HepG2 (cell line): ENCODE results near the gene PPP1R12A. TPM values are rescaled to one million over a fixed set of nuclear protein-coding genes. Genes with fewer than 3 reads are reported as not detected.

Experiments used
- ARID3A ChIP-seq: IDR thresholded peaks from 2 replicates; pipeline ENCODE4 v1.6.1; 2012; ENCODE audit warnings: low read depth, low read length, improper control_type of control experiment
- CHD2 ChIP-seq: IDR thresholded peaks from 2 replicates; pipeline ENCODE4 v1.6.1; 2011; ENCODE audit warnings: low read depth, low read length, improper control_type of control experiment
- ELF4 ChIP-seq: sonication (generic); formaldehyde crosslinking; IDR thresholded peaks from 2 replicates; pipeline ENCODE4 v1.5.0; 2020; ENCODE audit warnings: missing genetic modification reagents, mild to moderate bottlenecking, moderate library complexity, borderline replicate concordance
- HNF1A ChIP-seq, 2 experiments: sonication (generic) in 1 of 2; formaldehyde crosslinking in 1 of 2; IDR thresholded peaks; 2 replicates each; pipeline versions ENCODE4 v1.4.0 to v1.6.1; 2016 to 2020; ENCODE audit warnings: borderline replicate concordance in 1 of 2, low read depth in 1 of 2, mild to moderate bottlenecking in 1 of 2, missing genetic modification reagents in 1 of 2
- HOXA9 ChIP-seq: sonication (generic); formaldehyde crosslinking; IDR thresholded peaks from 2 replicates; pipeline ENCODE4 v1.8.1; 2022; ENCODE audit warnings: missing genetic modification reagents, mild to moderate bottlenecking, moderate library complexity, borderline replicate concordance
- MIER3 ChIP-seq: IDR thresholded peaks from 2 replicates; pipeline ENCODE4 v1.6.1; 2016; ENCODE audit warnings: missing compliant biosample characterization, borderline replicate concordance
- PCBP2 ChIP-seq: fragments of 200-400 bp; formaldehyde crosslinking; optimal IDR thresholded peaks from 2 replicates; pipeline ENCODE3; 2018; ENCODE audit warnings: low read length, low read depth; ENCODE audit not compliant: poor library complexity, severe bottlenecking
- RAD51 ChIP-seq: fragments of 450-650 bp; IDR thresholded peaks from 2 replicates; pipeline ENCODE4 v1.6.1; 2016; ENCODE audit warnings: borderline replicate concordance
- SYNCRIP ChIP-seq: fragments of 200-400 bp; formaldehyde crosslinking; IDR thresholded peaks from 2 replicates; pipeline ENCODE4 v1.6.1; 2018; ENCODE audit warnings: mild to moderate bottlenecking, low read depth, low read length; ENCODE audit not compliant: insufficient read depth
- TBX2 ChIP-seq: sonication (generic); formaldehyde crosslinking; IDR thresholded peaks from 2 replicates; pipeline ENCODE4 v1.5.0; 2020; ENCODE audit warnings: missing genetic modification reagents, mild to moderate bottlenecking, borderline replicate concordance
- YEATS4 ChIP-seq: sonication (generic); formaldehyde crosslinking; IDR thresholded peaks from 2 replicates; pipeline ENCODE4 v1.4.0; 2020; ENCODE audit warnings: missing genetic modification reagents, borderline replicate concordance
- ZNF607 ChIP-seq: sonication (generic); formaldehyde crosslinking; IDR thresholded peaks from 2 replicates; pipeline ENCODE4 v1.5.1; 2020; ENCODE audit warnings: missing genetic modification reagents, mild to moderate bottlenecking, borderline replicate concordance
- ZNF615 ChIP-seq: sonication (generic); formaldehyde crosslinking; IDR thresholded peaks from 2 replicates; pipeline ENCODE4 v1.5.0; 2020; ENCODE audit warnings: mild to moderate bottlenecking, missing genetic modification reagents, borderline replicate concordance
- ZNF670 ChIP-seq: sonication (generic); formaldehyde crosslinking; IDR thresholded peaks from 2 replicates; pipeline ENCODE4 v1.8.0; 2022; ENCODE audit warnings: mild to moderate bottlenecking, missing genetic modification reagents, borderline replicate concordance
- polyA plus RNA-seq, 8 experiments: library from polyadenylated mRNA; depleted of rRNA in 3 of 8; stranded (reverse) in 7 of 8; unstranded in 1 of 8; fragments of >200 nt; fragmentation: Illumina TruSeq in 4 of 8; extraction: Trizol in 4 of 8; gene quantifications; 2 replicates each; pipeline versions ENCODE4 v1.2.1 to v1.2.3, GENCODE V29; 2011 to 2016; ENCODE audit warnings: low read depth in 4 of 8, missing spikeins in 1 of 8, mixed read lengths in 1 of 8; ENCODE audit not compliant: insufficient read depth in 1 of 8
- total RNA-seq, 5 experiments: library from RNA; depleted of rRNA; stranded (reverse); fragments of >200 nt; fragmentation: Illumina TruSeq; extraction: Trizol; gene quantifications; 2 replicates each; pipeline ENCODE4 v1.2.3, GENCODE V29; 2016; ENCODE audit warnings: low read depth in 1 of 5
- TF ChIP-seq, protein P1 (sequence below): sonication (generic); formaldehyde crosslinking; IDR thresholded peaks from 2 replicates; pipeline ENCODE4 v1.5.1; 2020; ENCODE audit warnings: mild to moderate bottlenecking, missing genetic modification reagents, borderline replicate concordance
- TF ChIP-seq, protein P2 (sequence below): sonication (generic); formaldehyde crosslinking; IDR thresholded peaks from 2 replicates; pipeline ENCODE4 v1.4.0; 2020; ENCODE audit warnings: missing genetic modification reagents

The PPP1R12A gene
- total and polyA plus RNA-seq, 2 of the 13 experiments (the other 11 are each of a cell fraction or from before 2014, with no cell fraction given) = 23.8 to 50.0 TPM

DNA sequence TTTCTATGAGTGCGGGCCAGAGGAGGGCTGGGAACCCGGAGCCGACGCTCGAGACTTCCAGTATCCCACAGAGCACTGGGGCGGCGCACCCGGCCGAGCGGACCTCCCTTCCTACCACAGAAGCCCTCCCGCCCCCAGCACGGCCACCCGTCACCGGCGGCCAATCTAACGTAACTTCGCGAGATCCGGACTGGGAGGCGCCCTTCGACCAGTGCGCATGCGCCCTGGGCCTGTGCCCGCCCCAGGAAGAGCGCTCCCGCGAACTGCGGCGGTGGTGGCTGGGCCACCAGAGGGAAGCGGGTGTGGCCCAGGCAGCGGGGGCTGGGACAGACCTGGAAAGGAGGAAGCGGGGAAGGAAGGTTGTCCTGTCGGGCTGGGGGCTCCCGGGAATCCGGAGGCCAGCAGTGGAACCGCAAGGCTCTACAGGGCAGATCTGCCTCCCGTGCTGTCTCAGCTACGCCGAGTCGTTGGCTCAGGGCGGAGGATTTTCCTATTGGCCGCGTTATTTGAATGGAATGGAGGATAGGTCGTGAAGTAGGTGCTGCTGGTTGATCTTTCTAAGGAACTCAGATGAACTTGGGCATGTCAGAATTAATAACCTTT is at the start of gene PPP1R12A (continued):
- TF ChIP-seq, protein P1, sequence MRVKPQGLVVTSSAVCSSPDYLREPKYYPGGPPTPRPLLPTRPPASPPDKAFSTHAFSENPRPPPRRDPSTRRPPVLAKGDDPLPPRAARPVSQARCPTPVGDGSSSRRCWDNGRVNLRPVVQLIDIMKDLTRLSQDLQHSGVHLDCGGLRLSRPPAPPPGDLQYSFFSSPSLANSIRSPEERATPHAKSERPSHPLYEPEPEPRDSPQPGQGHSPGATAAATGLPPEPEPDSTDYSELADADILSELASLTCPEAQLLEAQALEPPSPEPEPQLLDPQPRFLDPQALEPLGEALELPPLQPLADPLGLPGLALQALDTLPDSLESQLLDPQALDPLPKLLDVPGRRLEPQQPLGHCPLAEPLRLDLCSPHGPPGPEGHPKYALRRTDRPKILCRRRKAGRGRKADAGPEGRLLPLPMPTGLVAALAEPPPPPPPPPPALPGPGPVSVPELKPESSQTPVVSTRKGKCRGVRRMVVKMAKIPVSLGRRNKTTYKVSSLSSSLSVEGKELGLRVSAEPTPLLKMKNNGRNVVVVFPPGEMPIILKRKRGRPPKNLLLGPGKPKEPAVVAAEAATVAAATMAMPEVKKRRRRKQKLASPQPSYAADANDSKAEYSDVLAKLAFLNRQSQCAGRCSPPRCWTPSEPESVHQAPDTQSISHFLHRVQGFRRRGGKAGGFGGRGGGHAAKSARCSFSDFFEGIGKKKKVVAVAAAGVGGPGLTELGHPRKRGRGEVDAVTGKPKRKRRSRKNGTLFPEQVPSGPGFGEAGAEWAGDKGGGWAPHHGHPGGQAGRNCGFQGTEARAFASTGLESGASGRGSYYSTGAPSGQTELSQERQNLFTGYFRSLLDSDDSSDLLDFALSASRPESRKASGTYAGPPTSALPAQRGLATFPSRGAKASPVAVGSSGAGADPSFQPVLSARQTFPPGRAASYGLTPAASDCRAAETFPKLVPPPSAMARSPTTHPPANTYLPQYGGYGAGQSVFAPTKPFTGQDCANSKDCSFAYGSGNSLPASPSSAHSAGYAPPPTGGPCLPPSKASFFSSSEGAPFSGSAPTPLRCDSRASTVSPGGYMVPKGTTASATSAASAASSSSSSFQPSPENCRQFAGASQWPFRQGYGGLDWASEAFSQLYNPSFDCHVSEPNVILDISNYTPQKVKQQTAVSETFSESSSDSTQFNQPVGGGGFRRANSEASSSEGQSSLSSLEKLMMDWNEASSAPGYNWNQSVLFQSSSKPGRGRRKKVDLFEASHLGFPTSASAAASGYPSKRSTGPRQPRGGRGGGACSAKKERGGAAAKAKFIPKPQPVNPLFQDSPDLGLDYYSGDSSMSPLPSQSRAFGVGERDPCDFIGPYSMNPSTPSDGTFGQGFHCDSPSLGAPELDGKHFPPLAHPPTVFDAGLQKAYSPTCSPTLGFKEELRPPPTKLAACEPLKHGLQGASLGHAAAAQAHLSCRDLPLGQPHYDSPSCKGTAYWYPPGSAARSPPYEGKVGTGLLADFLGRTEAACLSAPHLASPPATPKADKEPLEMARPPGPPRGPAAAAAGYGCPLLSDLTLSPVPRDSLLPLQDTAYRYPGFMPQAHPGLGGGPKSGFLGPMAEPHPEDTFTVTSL = peak; percentile 30; the same call in 1 of the 2 replicates
- TF ChIP-seq ELF4 = peak; percentile 15; the same call in 1 of the 2 replicates
- no peak for TF ChIP-seq PCBP2
- TF ChIP-seq TBX2 = peak; percentile 27; the same call in 1 of the 2 replicates
- peak; percentile 96 for TF ChIP-seq CHD2
- TF ChIP-seq HOXA9 (CRISPR knock-in tag) = no peak
- TF ChIP-seq ZNF615 (CRISPR knock-in tag) = no peak
- TF ChIP-seq HNF1A (IDR thresholded peaks at IDR 0.05; ENCODE audit: low read depth) = no peak
- peak; percentile 42; the same call in 1 of the 2 replicates for TF ChIP-seq HNF1A (CRISPR knock-in tag; IDR thresholded peaks at IDR 0.05; ENCODE audit: borderline replicate concordance)
- no peak for TF ChIP-seq RAD51
- TF ChIP-seq, protein P2, sequence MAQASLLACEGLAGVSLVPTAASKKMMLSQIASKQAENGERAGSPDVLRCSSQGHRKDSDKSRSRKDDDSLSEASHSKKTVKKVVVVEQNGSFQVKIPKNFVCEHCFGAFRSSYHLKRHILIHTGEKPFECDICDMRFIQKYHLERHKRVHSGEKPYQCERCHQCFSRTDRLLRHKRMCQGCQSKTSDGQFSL (CRISPR knock-in tag) = no peak; the same call in 1 of the 2 replicates
- no peak for TF ChIP-seq MIER3 (CRISPR knock-in tag)
- TF ChIP-seq SYNCRIP = no peak
- peak; percentile 62; the same call in 1 of the 2 replicates for TF ChIP-seq YEATS4
- no peak for TF ChIP-seq ZNF670
- 0 out of 2 replicates have a peak, but pooled peaks have one; percentile 23 for TF ChIP-seq ZNF607 (CRISPR knock-in tag)
- TF ChIP-seq ARID3A = peak; percentile 33; the same call in 1 of the 2 replicates
